Measurements from ENCODE around the gene BCAS1.

BCAS1 gene

GRCh38 chr20:54107600-54108325 lies 37.4 kb upstream of the BCAS1 start:
- ATAC-seq (ENCODE audit: insufficient read depth, low read depth) = no peak
- no peaks in the 10 kb centered on the region for H4K20me1 ChIP-seq (ENCODE audit: insufficient read depth, low read length)
- H3K4me1 ChIP-seq (ENCODE audit: insufficient read depth, low read length) = no peaks in the 10 kb centered on the region
- peaks cover 38% of the 10 kb centered on the region for H3K27me3 ChIP-seq (ENCODE audit: insufficient read depth, low read length, poor library complexity)
- H3K36me3 ChIP-seq (ENCODE audit: insufficient read depth, low read length) = no peaks in the 10 kb centered on the region
- DNase-seq = no peak
- H3K27ac ChIP-seq (ENCODE audit: low read length) = no peak overlapping the region
- H3K9me3 ChIP-seq (ENCODE audit: insufficient read depth, low read length, severe bottlenecking) = no peaks in the 10 kb centered on the region
- H3K9ac ChIP-seq (ENCODE audit: low read depth, low read length) = no peak overlapping the region
- TF ChIP-seq, protein P1, sequence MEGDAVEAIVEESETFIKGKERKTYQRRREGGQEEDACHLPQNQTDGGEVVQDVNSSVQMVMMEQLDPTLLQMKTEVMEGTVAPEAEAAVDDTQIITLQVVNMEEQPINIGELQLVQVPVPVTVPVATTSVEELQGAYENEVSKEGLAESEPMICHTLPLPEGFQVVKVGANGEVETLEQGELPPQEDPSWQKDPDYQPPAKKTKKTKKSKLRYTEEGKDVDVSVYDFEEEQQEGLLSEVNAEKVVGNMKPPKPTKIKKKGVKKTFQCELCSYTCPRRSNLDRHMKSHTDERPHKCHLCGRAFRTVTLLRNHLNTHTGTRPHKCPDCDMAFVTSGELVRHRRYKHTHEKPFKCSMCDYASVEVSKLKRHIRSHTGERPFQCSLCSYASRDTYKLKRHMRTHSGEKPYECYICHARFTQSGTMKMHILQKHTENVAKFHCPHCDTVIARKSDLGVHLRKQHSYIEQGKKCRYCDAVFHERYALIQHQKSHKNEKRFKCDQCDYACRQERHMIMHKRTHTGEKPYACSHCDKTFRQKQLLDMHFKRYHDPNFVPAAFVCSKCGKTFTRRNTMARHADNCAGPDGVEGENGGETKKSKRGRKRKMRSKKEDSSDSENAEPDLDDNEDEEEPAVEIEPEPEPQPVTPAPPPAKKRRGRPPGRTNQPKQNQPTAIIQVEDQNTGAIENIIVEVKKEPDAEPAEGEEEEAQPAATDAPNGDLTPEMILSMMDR (IDR thresholded peaks at IDR 0.05; ENCODE audit: borderline replicate concordance, extremely low read depth, low read length, poor library complexity, severe bottlenecking) = no peak
- TF ChIP-seq EZH2 (IDR thresholded peaks at IDR 0.05; ENCODE audit: borderline replicate concordance, low read depth, low read length, severe bottlenecking) = no peak
- no peak overlapping the region for H3K4me2 ChIP-seq (ENCODE audit: insufficient read depth, low read length)
- no peak overlapping the region for H3K4me3 ChIP-seq (ENCODE audit: low read depth in 1 of 2, low read length in 2 of 2)
- H3K79me2 ChIP-seq (ENCODE audit: insufficient read depth, low read length) = no peaks in the 10 kb centered on the region
- H2AFZ ChIP-seq (ENCODE audit: low read depth, low read length) = no peak overlapping the region

- H3K4me2 ChIP-seq (ENCODE audit: insufficient read depth, low read length) = no peak overlapping the region
- no peaks in the 10 kb centered on the region for H3K4me1 ChIP-seq (ENCODE audit: insufficient read depth, low read length)
Measured at GRCh38 chr20:54107181-54107580, 36.8 kb upstream of the BCAS1 start.

DNA sequence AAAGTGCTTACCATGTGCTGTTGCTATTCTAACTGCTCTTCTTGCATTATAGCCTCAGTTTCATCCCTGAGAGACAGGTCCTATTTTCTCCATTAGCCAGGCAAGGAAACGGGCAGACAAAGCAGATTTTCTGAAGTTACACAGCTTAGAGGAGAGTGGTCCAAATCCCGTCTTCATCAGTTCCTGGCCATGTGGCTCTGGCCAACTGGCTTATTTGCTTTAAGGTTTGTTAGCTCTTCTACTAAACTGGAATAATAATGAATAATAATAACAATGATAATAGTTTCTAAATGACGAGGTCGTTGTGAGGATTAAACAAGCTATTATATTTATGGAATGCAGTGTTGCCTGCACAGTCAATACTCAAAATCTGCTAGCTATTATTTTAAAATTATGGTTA lies 35.8 kb upstream of the BCAS1 start:
- ATAC-seq (ENCODE audit: insufficient read depth, low read depth) = no peak
- no peak for TF ChIP-seq EZH2 (IDR thresholded peaks at IDR 0.05; ENCODE audit: borderline replicate concordance, low read depth, low read length, severe bottlenecking)
- TF ChIP-seq, protein P1 (IDR thresholded peaks at IDR 0.05; ENCODE audit: borderline replicate concordance, extremely low read depth, low read length, poor library complexity, severe bottlenecking) = no peak

More at GRCh38 chr20:54107181-54107580, 36.8 kb upstream of the BCAS1 start:
- Histone ChIP-seq H3K9ac (ENCODE audit: low read depth, low read length) (no peak overlapping the region), H3K27ac (ENCODE audit: low read length) (no peak overlapping the region), H3K27me3 (ENCODE audit: insufficient read depth, low read length, poor library complexity) (peaks cover 33% of the 10 kb centered on the region), H3K9me3 (ENCODE audit: insufficient read depth, low read length, severe bottlenecking) (no peaks in the 10 kb centered on the region), H4K20me1 (ENCODE audit: insufficient read depth, low read length) (no peaks in the 10 kb centered on the region), H3K79me2 (ENCODE audit: insufficient read depth, low read length) (no peaks in the 10 kb centered on the region), H2AFZ (ENCODE audit: low read depth, low read length) (no peak overlapping the region), H3K36me3 (ENCODE audit: insufficient read depth, low read length) (no peaks in the 10 kb centered on the region), H3K4me3 (ENCODE audit: low read depth in 1 of 2, low read length in 2 of 2) (no peak overlapping the region)
- DNase-seq (no peak), ATAC-seq (ENCODE audit: insufficient read depth, low read depth) (no peak)
- no peak for TF ChIP-seq EZH2 (IDR thresholded peaks at IDR 0.05; ENCODE audit: borderline replicate concordance, low read depth, low read length, severe bottlenecking)
- TF ChIP-seq, protein P1 (IDR thresholded peaks at IDR 0.05; ENCODE audit: borderline replicate concordance, extremely low read depth, low read length, poor library complexity, severe bottlenecking) = no peak

More for the DNA sequence above, 35.8 kb upstream of the BCAS1 start:
- Histone ChIP-seq H3K27me3 (ENCODE audit: insufficient read depth, low read length, poor library complexity) (peaks cover 26% of the 10 kb centered on the region), H3K79me2 (ENCODE audit: insufficient read depth, low read length) (no peaks in the 10 kb centered on the region), H3K9me3 (ENCODE audit: insufficient read depth, low read length, severe bottlenecking) (no peaks in the 10 kb centered on the region), H3K4me2 (ENCODE audit: insufficient read depth, low read length) (no peak overlapping the region), H3K4me3 (ENCODE audit: low read depth in 1 of 2, low read length in 2 of 2) (no peak overlapping the region), H3K9ac (ENCODE audit: low read depth, low read length) (no peak overlapping the region), H2AFZ (ENCODE audit: low read depth, low read length) (no peak overlapping the region), H3K27ac (ENCODE audit: low read length) (no peak overlapping the region), H4K20me1 (ENCODE audit: insufficient read depth, low read length) (no peaks in the 10 kb centered on the region), H3K4me1 (ENCODE audit: insufficient read depth, low read length) (no peaks in the 10 kb centered on the region), H3K36me3 (ENCODE audit: insufficient read depth, low read length) (no peaks in the 10 kb centered on the region)
- no peak for DNase-seq

Data from DND-41 (cell line).